HG03378 (cell line): ENCODE data around the gene TMUB2.

ENCODE experiments used
- ATAC-seq: cut with Tn5 transposase; IDR thresholded peaks from one replicate; pipeline ENCODE4 v1.9.1; 2021; ENCODE audit warnings: mild to moderate bottlenecking, moderate library complexity; ENCODE audit not compliant: unreplicated experiment

Gene TMUB2

GRCh38 chr17:44202756-44203155 is 16.0 kb downstream of the TMUB2 start:
- no peak for ATAC-seq

DNA sequence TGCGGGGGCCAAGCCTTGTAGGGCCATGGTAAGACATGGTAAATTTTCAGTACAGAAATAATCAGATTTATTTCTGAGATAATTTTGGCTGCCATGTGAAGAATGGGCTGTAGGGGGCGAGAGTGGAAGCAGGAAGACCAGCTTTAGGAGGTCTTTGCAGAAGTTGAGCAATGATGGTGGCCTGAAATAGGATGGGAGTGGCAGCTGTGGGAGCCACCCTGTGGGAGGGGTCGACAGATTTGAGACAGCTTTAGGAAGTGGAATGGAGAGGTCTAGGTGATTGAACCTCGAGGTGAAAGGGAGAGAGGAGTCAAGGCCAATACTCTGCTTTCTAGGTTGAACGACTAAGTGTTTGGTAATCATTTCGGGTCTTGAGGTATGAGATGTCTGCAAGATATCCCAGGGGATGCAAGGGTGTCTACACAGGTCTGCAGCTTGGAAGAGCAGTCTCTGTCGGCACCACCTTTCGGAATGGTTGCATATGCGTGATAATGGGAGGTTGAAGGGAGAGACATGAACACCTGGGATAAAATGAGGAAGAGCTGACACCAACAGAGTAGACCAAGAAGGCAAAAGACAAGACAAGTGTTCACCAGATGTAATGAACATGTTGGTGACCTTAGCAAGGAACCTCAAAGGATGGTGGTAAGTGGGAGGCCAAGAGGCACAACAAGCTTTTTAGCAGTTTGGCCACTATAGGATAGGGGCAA is 17.1 kb downstream of the TMUB2 start:
- ATAC-seq = no peak

DNA sequence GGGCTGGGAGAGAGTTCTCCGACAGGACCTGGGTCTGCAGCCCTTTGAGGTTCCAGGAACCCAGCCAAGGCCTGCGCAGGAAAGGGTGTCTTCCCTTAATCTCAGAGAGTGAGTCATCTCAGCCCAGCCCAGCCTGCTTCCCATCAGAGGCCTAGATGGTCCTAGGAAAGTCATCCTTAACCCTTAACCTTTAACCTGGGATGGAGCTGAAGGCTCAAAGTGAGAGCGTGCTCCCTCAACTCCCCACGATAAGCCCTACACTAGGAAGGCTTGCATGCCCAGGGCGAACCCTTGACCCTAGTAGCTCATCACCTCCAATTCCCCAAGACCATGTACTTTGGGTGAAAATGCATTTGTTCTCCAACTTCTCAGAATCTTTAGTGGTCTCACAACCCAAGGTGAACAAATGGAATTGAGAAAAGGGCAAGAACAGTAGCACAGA is 17.7 kb downstream of the TMUB2 start:
- ATAC-seq = no peak

GRCh38 chr17:44205962-44206824 is 19.4 kb downstream of the TMUB2 start:
- no peak for ATAC-seq

DNA sequence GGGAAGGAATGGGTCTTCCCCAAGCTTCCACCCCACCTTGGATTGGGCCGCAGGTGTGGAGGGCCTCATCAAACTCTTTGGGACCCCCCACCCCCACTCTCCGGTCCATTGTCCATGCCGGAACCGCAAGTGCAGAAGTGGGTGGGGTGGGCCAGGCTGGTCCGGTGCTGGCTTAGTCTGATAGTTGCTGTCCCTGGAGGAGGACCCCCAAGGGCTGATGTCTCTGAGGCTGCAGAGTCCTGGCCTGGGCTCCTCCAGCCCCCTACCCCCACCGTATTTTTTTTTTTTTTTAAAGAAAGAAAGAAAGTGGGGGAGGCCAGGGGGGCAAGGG is 20.0 kb downstream of the TMUB2 start:
- ATAC-seq = no peak

- ATAC-seq = no peak
Observed at GRCh38 chr17:44207319-44207718, 20.5 kb downstream of the TMUB2 start.

GRCh38 chr17:44207743-44208142 is 21.0 kb downstream of the TMUB2 start:
- ATAC-seq = no peak

- ATAC-seq = no peak
Observed at GRCh38 chr17:44209786-44210341, 23.1 kb downstream of the TMUB2 start.

GRCh38 chr17:44210342-44211192 is 23.8 kb downstream of the TMUB2 start:
- no peak for ATAC-seq

GRCh38 chr17:44211281-44212265 is 24.8 kb downstream of the TMUB2 start:
- ATAC-seq = no peak

GRCh38 chr17:44212507-44213402 is 26.0 kb downstream of the TMUB2 start:
- no peak for ATAC-seq

- no peak for ATAC-seq
Observed at GRCh38 chr17:44213403-44214229, 26.8 kb downstream of the TMUB2 start.

GRCh38 chr17:44214230-44214494 is 27.4 kb downstream of the TMUB2 start:
- no peak for ATAC-seq

DNA sequence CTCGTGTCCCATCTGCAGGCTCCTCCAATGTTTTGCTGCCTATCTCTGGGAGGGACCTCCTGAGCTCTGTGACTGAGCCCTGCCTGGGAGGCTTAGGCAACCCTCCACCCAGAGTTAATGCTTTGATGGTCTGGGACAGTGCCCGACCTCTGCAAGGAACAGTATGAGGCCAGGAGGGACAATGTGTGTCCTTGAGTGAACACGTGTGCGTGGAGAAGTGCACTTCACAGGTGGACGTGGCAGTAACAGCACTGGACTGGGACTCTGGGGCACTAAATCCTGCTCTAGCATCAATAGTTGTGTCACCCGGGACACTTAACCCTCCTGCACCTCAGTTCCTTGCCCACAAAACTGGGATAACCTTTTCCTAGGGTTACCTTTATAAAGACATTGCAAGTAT is 28.1 kb downstream of the TMUB2 start:
- ATAC-seq = no peak

DNA sequence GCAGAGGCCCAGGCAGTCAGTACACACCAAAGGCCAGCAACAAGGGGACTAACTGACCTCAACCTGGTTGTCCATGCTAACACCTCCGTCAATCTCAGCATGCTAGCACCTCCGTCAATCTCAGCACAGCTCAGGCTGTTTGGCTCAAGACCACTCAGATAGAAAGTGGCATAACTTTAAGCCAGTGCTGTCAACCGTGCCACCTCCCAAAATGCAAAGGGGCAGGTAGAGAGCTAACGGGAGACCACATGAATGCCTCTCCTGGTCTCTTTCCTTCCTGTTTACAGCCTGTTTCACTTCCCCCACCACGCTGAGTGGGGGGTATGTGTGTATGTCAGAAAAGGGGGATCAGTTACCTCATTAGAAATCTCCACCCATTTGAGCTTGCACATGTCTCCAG is 29.4 kb downstream of the TMUB2 start:
- no peak for ATAC-seq

DNA sequence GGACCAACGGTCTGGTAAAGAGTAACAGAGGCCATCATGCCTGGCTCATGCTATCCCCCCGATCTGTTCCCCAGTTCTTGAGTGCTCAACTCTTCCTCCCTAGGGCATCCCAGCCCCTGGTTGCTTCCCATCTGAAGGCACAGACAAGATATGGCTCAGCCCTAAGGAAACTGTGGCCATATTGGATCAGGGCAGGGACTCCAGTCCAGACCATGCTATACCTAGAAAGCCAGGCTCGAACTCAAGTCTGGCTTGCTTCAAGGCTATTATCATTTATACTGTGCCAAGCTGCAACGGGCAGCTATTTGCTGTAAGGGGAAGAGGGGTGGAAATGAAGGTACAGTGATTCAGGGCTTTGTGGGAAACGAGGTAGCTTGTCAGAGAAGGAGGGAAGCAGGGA is 29.9 kb downstream of the TMUB2 start:
- no peak for ATAC-seq

- ATAC-seq = no peak
Observed at GRCh38 chr17:44217738-44218343, 31.1 kb downstream of the TMUB2 start.
